Loucy (cell line): Measurements from ENCODE around the gene HS6ST2.

Experiments used
- EZH2phosphoT487 ChIP-seq: fragments of 200-600 bp; IDR thresholded peaks from 2 replicates; pipeline ENCODE4 v1.6.1; 2018; ENCODE audit warnings: antibody characterized with exemption, mild to moderate bottlenecking, moderate library complexity, borderline replicate concordance
- TF ChIP-seq, protein P1 (sequence below): fragments of 200-600 bp; sonication (generic); conservative IDR thresholded peaks from 2 replicates; pipeline ENCODE4 v1.5.1; 2014; ENCODE audit warnings: mild to moderate bottlenecking, antibody characterized with exemption, low read length

DNA sequence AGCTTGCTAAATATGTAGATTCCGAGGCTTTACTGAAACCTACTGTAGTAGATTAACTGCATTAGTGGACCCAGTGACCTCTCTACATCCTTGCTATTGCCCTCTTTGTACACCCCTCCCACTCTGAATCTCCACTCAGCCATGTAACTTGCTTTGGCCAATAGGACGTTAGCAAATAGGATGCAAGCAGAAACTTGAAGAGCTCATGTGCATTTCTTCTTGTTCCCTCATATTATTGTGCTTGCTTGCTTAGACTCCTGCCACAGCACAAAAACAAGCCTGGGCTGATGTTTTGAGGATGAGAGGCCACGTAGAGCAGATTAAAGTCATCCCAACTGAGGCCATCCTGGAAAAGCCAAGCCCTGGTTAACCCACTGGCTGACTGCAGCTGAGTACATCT is 147.9 kb downstream of the HS6ST2 start:
- TF ChIP-seq, protein P1, sequence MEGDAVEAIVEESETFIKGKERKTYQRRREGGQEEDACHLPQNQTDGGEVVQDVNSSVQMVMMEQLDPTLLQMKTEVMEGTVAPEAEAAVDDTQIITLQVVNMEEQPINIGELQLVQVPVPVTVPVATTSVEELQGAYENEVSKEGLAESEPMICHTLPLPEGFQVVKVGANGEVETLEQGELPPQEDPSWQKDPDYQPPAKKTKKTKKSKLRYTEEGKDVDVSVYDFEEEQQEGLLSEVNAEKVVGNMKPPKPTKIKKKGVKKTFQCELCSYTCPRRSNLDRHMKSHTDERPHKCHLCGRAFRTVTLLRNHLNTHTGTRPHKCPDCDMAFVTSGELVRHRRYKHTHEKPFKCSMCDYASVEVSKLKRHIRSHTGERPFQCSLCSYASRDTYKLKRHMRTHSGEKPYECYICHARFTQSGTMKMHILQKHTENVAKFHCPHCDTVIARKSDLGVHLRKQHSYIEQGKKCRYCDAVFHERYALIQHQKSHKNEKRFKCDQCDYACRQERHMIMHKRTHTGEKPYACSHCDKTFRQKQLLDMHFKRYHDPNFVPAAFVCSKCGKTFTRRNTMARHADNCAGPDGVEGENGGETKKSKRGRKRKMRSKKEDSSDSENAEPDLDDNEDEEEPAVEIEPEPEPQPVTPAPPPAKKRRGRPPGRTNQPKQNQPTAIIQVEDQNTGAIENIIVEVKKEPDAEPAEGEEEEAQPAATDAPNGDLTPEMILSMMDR = no peak
- no peak for TF ChIP-seq EZH2phosphoT487
